ENCODE measurements around the gene GAB1.

Gene GAB1

DNA sequence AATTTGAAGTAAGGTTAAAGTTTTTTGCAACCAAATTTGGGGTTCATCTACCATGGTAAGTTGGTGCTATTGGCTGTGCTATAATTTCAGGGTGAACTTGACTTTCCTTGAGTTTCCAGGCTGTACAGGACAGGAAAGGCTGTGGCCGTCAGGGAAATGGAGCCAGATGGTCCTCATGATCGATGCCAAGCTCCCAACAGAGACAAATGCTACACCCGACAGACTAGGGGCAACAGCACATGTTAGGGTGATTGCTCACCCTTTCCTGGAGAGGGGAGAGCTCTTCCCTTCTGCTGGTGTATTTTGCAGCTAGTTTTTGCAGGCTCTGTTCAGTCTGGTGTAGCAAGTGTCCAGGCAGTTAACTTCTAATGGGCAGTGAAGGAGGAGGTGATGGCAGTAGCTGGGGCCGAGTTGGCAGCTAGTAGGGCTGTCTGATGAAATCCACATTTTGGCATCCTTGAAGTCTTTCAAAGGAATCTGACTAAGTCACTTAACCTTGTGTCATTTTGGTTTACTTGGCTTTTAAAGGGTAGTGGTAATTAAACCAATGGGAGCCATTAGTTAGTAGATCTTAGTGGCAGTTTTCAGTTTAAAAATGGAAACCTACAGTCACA is 47.8 kb downstream of the GAB1 start:
- Histone ChIP-seq H2BK5ac (ENCODE audit: low read length) (no peak overlapping the region), H4K5ac (ENCODE audit: low read length) (no peak overlapping the region), H4K8ac (ENCODE audit: low read depth, low read length) (no peak overlapping the region), H3K9ac (ENCODE audit: low read length) (no peak overlapping the region), H3K79me2 (ENCODE audit: control insufficient read depth, insufficient read depth, low read length) (no peaks in the 10 kb centered on the region), H3K27ac (ENCODE audit: low read depth, low read length) (no peak overlapping the region), H3K36me3 (ENCODE audit: control insufficient read depth, insufficient read depth, low read length) (no peaks in the 10 kb centered on the region), H3K4me3 (ENCODE audit: low read length) (no peak overlapping the region), H3K23ac (ENCODE audit: low read length) (no peak overlapping the region), H3K27me3 (ENCODE audit: insufficient read depth, low read length, poor library complexity) (no peaks in the 10 kb centered on the region), H3K79me1 (ENCODE audit: low read length) (peaks cover 1% of the 10 kb centered on the region), H3K18ac (ENCODE audit: low read length) (no peak overlapping the region), H3K4me1 (ENCODE audit: control insufficient read depth, low read depth, low read length) (no peaks in the 10 kb centered on the region), H3K56ac (ENCODE audit: low read length) (no peak overlapping the region), H3K4me2 (ENCODE audit: low read length) (no peak overlapping the region), H2BK15ac (replicated peaks; ENCODE audit: low read depth) (no peak overlapping the region), H2BK120ac (ENCODE audit: low read depth, low read length) (no peak overlapping the region), H3K4ac (ENCODE audit: low read depth, low read length) (no peak overlapping the region), H2AK5ac (ENCODE audit: low read length) (no peak overlapping the region)
- DNase-seq: no peak
- no CpG with 5 or more reads among the region's 4 CpGs for WGBS (ENCODE audit: extremely low coverage, insufficient coverage, low lambda C conversion rate)

DNA sequence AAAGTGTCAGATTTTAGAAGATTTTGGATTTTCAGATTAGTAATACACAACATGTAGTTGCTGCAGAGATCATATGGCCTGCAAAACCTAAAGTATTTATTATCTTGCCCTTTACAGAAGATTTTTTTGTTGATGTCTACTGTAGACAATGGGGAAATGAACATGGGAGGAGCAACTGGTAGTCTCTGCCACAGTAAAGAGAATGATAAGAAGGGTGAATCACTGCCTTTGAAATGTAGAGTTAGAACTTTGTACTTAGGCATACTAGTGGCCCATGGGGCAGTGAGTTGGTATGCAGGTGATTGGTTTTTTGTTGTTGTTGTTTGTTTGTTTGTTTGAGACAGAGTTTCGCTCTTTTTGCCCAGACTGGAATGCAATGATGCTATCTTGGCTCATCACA is 50.1 kb downstream of the GAB1 start:
- H3K23ac ChIP-seq (ENCODE audit: low read length): no peak overlapping the region
- no peak overlapping the region for H3K56ac ChIP-seq (ENCODE audit: low read length)
- no peak overlapping the region for H4K8ac ChIP-seq (ENCODE audit: low read depth, low read length)
- H2BK5ac ChIP-seq (ENCODE audit: low read length): no peak overlapping the region
- no peak for DNase-seq
- H3K4me3 ChIP-seq (ENCODE audit: low read length): no peak overlapping the region
- H3K27me3 ChIP-seq (ENCODE audit: insufficient read depth, low read length, poor library complexity): no peaks in the 10 kb centered on the region
- WGBS (ENCODE audit: extremely low coverage, insufficient coverage, low lambda C conversion rate): no CpG with 5 or more reads among the region's 1 CpG
- no peak overlapping the region for H4K5ac ChIP-seq (ENCODE audit: low read length)
- H3K79me1 ChIP-seq (ENCODE audit: low read length): peaks cover 1% of the 10 kb centered on the region
- H3K4me1 ChIP-seq (ENCODE audit: control insufficient read depth, low read depth, low read length): no peaks in the 10 kb centered on the region
- H3K9ac ChIP-seq (ENCODE audit: low read length): no peak overlapping the region
- H3K36me3 ChIP-seq (ENCODE audit: control insufficient read depth, insufficient read depth, low read length): no peaks in the 10 kb centered on the region
- no peak overlapping the region for H3K4ac ChIP-seq (ENCODE audit: low read depth, low read length)
- no peak overlapping the region for H2AK5ac ChIP-seq (ENCODE audit: low read length)
- H3K4me2 ChIP-seq (ENCODE audit: low read length): no peak overlapping the region
- no peak overlapping the region for H3K27ac ChIP-seq (ENCODE audit: low read depth, low read length)
- no peaks in the 10 kb centered on the region for H3K79me2 ChIP-seq (ENCODE audit: control insufficient read depth, insufficient read depth, low read length)
- no peak overlapping the region for H3K18ac ChIP-seq (ENCODE audit: low read length)
- no peak overlapping the region for H2BK15ac ChIP-seq (replicated peaks; ENCODE audit: low read depth)
- H2BK120ac ChIP-seq (ENCODE audit: low read depth, low read length): no peak overlapping the region

GRCh38 chr4:143389579-143390195 is 53.0 kb downstream of the GAB1 start:
- Histone ChIP-seq H4K5ac (ENCODE audit: low read length) (no peak overlapping the region), H3K79me2 (ENCODE audit: control insufficient read depth, insufficient read depth, low read length) (no peaks in the 10 kb centered on the region), H4K8ac (ENCODE audit: low read depth, low read length) (no peak overlapping the region), H3K4ac (ENCODE audit: low read depth, low read length) (no peak overlapping the region), H2AK5ac (ENCODE audit: low read length) (no peak overlapping the region), H2BK5ac (ENCODE audit: low read length) (no peak overlapping the region), H3K18ac (ENCODE audit: low read length) (no peak overlapping the region), H3K4me1 (ENCODE audit: control insufficient read depth, low read depth, low read length) (no peaks in the 10 kb centered on the region), H3K4me3 (ENCODE audit: low read length) (no peak overlapping the region), H3K27ac (ENCODE audit: low read depth, low read length) (no peak overlapping the region), H3K9ac (ENCODE audit: low read length) (no peak overlapping the region), H3K27me3 (ENCODE audit: insufficient read depth, low read length, poor library complexity) (no peaks in the 10 kb centered on the region), H3K56ac (ENCODE audit: low read length) (no peak overlapping the region), H2BK120ac (ENCODE audit: low read depth, low read length) (no peak overlapping the region), H3K36me3 (ENCODE audit: control insufficient read depth, insufficient read depth, low read length) (no peaks in the 10 kb centered on the region), H2BK15ac (replicated peaks; ENCODE audit: low read depth) (no peak overlapping the region), H3K23ac (ENCODE audit: low read length) (no peak overlapping the region), H3K4me2 (ENCODE audit: low read length) (no peak overlapping the region), H3K79me1 (ENCODE audit: low read length) (peaks cover 1% of the 10 kb centered on the region)
- no CpG with 5 or more reads among the region's 1 CpG for WGBS (ENCODE audit: extremely low coverage, insufficient coverage, low lambda C conversion rate)
- no peak for DNase-seq

GRCh38 chr4:143390764-143391163 is 54.1 kb downstream of the GAB1 start:
- H4K8ac ChIP-seq (ENCODE audit: low read depth, low read length): no peak overlapping the region

DNA sequence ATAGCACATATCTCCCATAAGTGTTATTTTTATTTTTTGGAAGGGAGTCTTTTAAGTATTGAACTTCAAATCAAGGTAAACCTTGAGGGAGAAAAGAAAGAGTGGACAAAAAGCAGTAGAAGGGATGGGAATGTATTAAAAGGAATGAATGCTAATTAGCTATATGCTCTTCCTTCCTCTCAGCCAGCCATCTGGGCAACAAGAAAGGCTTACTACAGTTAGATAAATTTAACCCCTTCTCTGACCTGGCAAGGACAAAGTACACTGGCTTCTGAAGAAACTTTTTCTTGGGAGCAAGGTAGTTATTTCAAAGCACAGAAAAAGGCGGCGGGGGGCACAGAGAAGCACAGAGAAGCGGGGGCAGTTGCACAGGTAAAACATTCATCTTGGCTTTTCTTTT is 54.6 kb downstream of the GAB1 start:
- WGBS (ENCODE audit: extremely low coverage, insufficient coverage, low lambda C conversion rate): no CpG with 5 or more reads among the region's 3 CpGs
- no peak overlapping the region for H4K5ac ChIP-seq (ENCODE audit: low read length)
- H3K36me3 ChIP-seq (ENCODE audit: control insufficient read depth, insufficient read depth, low read length): no peaks in the 10 kb centered on the region
- H3K4me3 ChIP-seq (ENCODE audit: low read length): no peak overlapping the region
- no peak for DNase-seq
- H3K4me1 ChIP-seq (ENCODE audit: control insufficient read depth, low read depth, low read length): peaks cover 2% of the 10 kb centered on the region
- no peak overlapping the region for H3K27ac ChIP-seq (ENCODE audit: low read depth, low read length)
- no peak overlapping the region for H3K4ac ChIP-seq (ENCODE audit: low read depth, low read length)
- no peaks in the 10 kb centered on the region for H3K79me2 ChIP-seq (ENCODE audit: control insufficient read depth, insufficient read depth, low read length)
- no peak overlapping the region for H4K8ac ChIP-seq (ENCODE audit: low read depth, low read length)
- H3K23ac ChIP-seq (ENCODE audit: low read length): no peak overlapping the region
- H2BK5ac ChIP-seq (ENCODE audit: low read length): no peak overlapping the region
- no peaks in the 10 kb centered on the region for H3K27me3 ChIP-seq (ENCODE audit: insufficient read depth, low read length, poor library complexity)
- no peak overlapping the region for H2BK120ac ChIP-seq (ENCODE audit: low read depth, low read length)
- peaks cover 1% of the 10 kb centered on the region for H3K79me1 ChIP-seq (ENCODE audit: low read length)
- H3K18ac ChIP-seq (ENCODE audit: low read length): peak overlapping the region; percentile 20
- H2AK5ac ChIP-seq (ENCODE audit: low read length): no peak overlapping the region
- no peak overlapping the region for H3K4me2 ChIP-seq (ENCODE audit: low read length)
- H3K56ac ChIP-seq (ENCODE audit: low read length): no peak overlapping the region
- no peak overlapping the region for H3K9ac ChIP-seq (ENCODE audit: low read length)
- no peak overlapping the region for H2BK15ac ChIP-seq (replicated peaks; ENCODE audit: low read depth)

More at GRCh38 chr4:143390764-143391163, 54.1 kb downstream of the GAB1 start:
- no peaks in the 10 kb centered on the region for H3K79me2 ChIP-seq (ENCODE audit: control insufficient read depth, insufficient read depth, low read length)
- no peaks in the 10 kb centered on the region for H3K4me1 ChIP-seq (ENCODE audit: control insufficient read depth, low read depth, low read length)
- H3K9ac ChIP-seq (ENCODE audit: low read length): no peak overlapping the region
- DNase-seq: no peak
- no peaks in the 10 kb centered on the region for H3K27me3 ChIP-seq (ENCODE audit: insufficient read depth, low read length, poor library complexity)
- WGBS (ENCODE audit: extremely low coverage, insufficient coverage, low lambda C conversion rate): no CpG with 5 or more reads among the region's 3 CpGs
- H3K4me3 ChIP-seq (ENCODE audit: low read length): no peak overlapping the region
- no peak overlapping the region for H2BK5ac ChIP-seq (ENCODE audit: low read length)
- H3K18ac ChIP-seq (ENCODE audit: low read length): no peak overlapping the region
- H3K56ac ChIP-seq (ENCODE audit: low read length): no peak overlapping the region
- H3K4ac ChIP-seq (ENCODE audit: low read depth, low read length): no peak overlapping the region
- H2BK15ac ChIP-seq (replicated peaks; ENCODE audit: low read depth): no peak overlapping the region
- H3K36me3 ChIP-seq (ENCODE audit: control insufficient read depth, insufficient read depth, low read length): no peaks in the 10 kb centered on the region
- no peak overlapping the region for H3K4me2 ChIP-seq (ENCODE audit: low read length)
- H2BK120ac ChIP-seq (ENCODE audit: low read depth, low read length): no peak overlapping the region
- H3K23ac ChIP-seq (ENCODE audit: low read length): no peak overlapping the region
- H3K27ac ChIP-seq (ENCODE audit: low read depth, low read length): no peak overlapping the region
- no peak overlapping the region for H2AK5ac ChIP-seq (ENCODE audit: low read length)
- H4K5ac ChIP-seq (ENCODE audit: low read length): no peak overlapping the region
- peaks cover 1% of the 10 kb centered on the region for H3K79me1 ChIP-seq (ENCODE audit: low read length)

DNA sequence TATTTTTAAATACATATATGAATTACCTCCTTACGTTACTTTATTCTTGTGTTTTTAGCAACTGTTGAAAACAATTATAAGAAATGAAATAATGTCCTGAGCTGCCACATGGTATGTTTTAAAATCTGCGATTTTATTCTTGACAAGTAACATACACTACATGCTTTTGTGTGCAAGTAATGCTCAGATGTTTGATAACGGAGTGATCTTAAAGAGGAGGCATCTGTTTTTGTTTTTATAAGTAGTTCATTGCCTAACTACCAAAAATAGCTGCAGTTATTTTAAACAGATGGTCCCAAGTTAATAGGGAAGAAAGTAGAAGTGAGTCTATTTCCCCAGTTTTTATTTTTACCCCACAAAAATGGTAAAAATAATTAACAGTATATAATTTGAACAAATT is 55.2 kb downstream of the GAB1 start:
- Histone ChIP-seq H4K5ac (ENCODE audit: low read length) (no peak overlapping the region), H2AK5ac (ENCODE audit: low read length) (no peak overlapping the region), H4K8ac (ENCODE audit: low read depth, low read length) (no peak overlapping the region), H3K79me1 (ENCODE audit: low read length) (peaks cover 1% of the 10 kb centered on the region), H3K23ac (ENCODE audit: low read length) (no peak overlapping the region), H2BK120ac (ENCODE audit: low read depth, low read length) (no peak overlapping the region), H3K27ac (ENCODE audit: low read depth, low read length) (no peak overlapping the region), H3K36me3 (ENCODE audit: control insufficient read depth, insufficient read depth, low read length) (no peaks in the 10 kb centered on the region), H3K18ac (ENCODE audit: low read length) (no peak overlapping the region), H3K4ac (ENCODE audit: low read depth, low read length) (no peak overlapping the region), H2BK15ac (replicated peaks; ENCODE audit: low read depth) (no peak overlapping the region), H3K4me2 (ENCODE audit: low read length) (no peak overlapping the region), H3K56ac (ENCODE audit: low read length) (no peak overlapping the region), H3K79me2 (ENCODE audit: control insufficient read depth, insufficient read depth, low read length) (no peaks in the 10 kb centered on the region), H3K27me3 (ENCODE audit: insufficient read depth, low read length, poor library complexity) (no peaks in the 10 kb centered on the region), H3K4me3 (ENCODE audit: low read length) (no peak overlapping the region), H3K9ac (ENCODE audit: low read length) (no peak overlapping the region), H2BK5ac (ENCODE audit: low read length) (no peak overlapping the region), H3K4me1 (ENCODE audit: control insufficient read depth, low read depth, low read length) (peaks cover 2% of the 10 kb centered on the region)
- DNase-seq: no peak
- no CpG with 5 or more reads among the region's 3 CpGs for WGBS (ENCODE audit: extremely low coverage, insufficient coverage, low lambda C conversion rate)

All from mesendoderm (in vitro differentiated cells).